MM.1S (cell line): ENCODE results near the gene AP3B1.

Experiments used
- DNase-seq: peaks from one replicate; pipeline ENCODE4 v3.0.0-alpha.2; 2015
- H2AFZ ChIP-seq: fragments of 300-600 bp; sonication (generic); 2 replicates; pipeline ENCODE4 v1.6.0; 2016; ENCODE audit warnings: antibody characterized with exemption, low read length
- H3F3A ChIP-seq: fragments of 300-600 bp; sonication (generic); 2 replicates; pipeline ENCODE4 v1.6.1; 2016; ENCODE audit warnings: mild to moderate bottlenecking, antibody characterized with exemption, low read length, moderate library complexity, mixed read lengths; ENCODE audit not compliant: insufficient read depth
- H3K27ac ChIP-seq: fragments of 300-600 bp; sonication (generic); 2 replicates; pipeline ENCODE4 v1.5.1; 2016; ENCODE audit warnings: mild to moderate bottlenecking, low read length
- H3K27me3 ChIP-seq: fragments of 300-600 bp; sonication (generic); replicated peaks from 2 replicates; pipeline ENCODE4 v1.6.0; 2016; ENCODE audit warnings: low read length; ENCODE audit not compliant: insufficient read depth
- H3K36me3 ChIP-seq: fragments of 300-600 bp; sonication (generic); replicated peaks from 2 replicates; pipeline ENCODE4 v1.6.1; 2016; ENCODE audit warnings: mild to moderate bottlenecking, low read length, mixed read lengths; ENCODE audit not compliant: insufficient read depth
- H3K4me1 ChIP-seq: fragments of 300-600 bp; sonication (generic); 2 replicates; pipeline ENCODE4 v1.6.1; 2016; ENCODE audit warnings: low read length, mixed read lengths
- H3K4me2 ChIP-seq: fragments of 300-600 bp; sonication (generic); 2 replicates; pipeline ENCODE4 v1.6.0; 2016; ENCODE audit warnings: low read depth, low read length
- H3K4me3 ChIP-seq: fragments of 300-600 bp; sonication (generic); 2 replicates; pipeline ENCODE4 v1.5.1; 2016; ENCODE audit warnings: low read length, mixed read lengths
- H3K79me2 ChIP-seq: fragments of 300-600 bp; sonication (generic); 2 replicates; pipeline ENCODE4 v1.6.1; 2016; ENCODE audit warnings: mixed run types, low read length, mixed read lengths
- H3K9ac ChIP-seq: fragments of 300-600 bp; sonication (generic); 2 replicates; pipeline ENCODE4 v1.6.1; 2016; ENCODE audit warnings: low read length, mixed read lengths
- H3K9me2 ChIP-seq: fragments of 300-600 bp; sonication (generic); replicated peaks from 2 replicates; pipeline ENCODE4 v1.6.1; 2016; ENCODE audit warnings: mild to moderate bottlenecking, low read length, mixed read lengths; ENCODE audit not compliant: insufficient read depth
- H3K9me3 ChIP-seq: fragments of 300-600 bp; sonication (generic); replicated peaks from 2 replicates; pipeline ENCODE4 v1.6.1; 2016; ENCODE audit warnings: mild to moderate bottlenecking, low read length, mixed read lengths; ENCODE audit not compliant: insufficient read depth
- H4K20me1 ChIP-seq: fragments of 300-600 bp; sonication (generic); 2 replicates; pipeline ENCODE4 v1.6.1; 2016; ENCODE audit warnings: mild to moderate bottlenecking, low read length, moderate library complexity, mixed read lengths; ENCODE audit not compliant: insufficient read depth
- CTCF ChIP-seq: fragments of 300-600 bp; sonication (generic); IDR thresholded peaks from 2 replicates; pipeline ENCODE4 v1.5.1; 2016; ENCODE audit warnings: antibody characterized with exemption, low read length, mixed read lengths
- EZH2 ChIP-seq: fragments of 300-600 bp; sonication (generic); optimal IDR thresholded peaks from 2 replicates; pipeline ENCODE3; 2017; ENCODE audit warnings: low read depth, mild to moderate bottlenecking, antibody characterized with exemption, low read length, mixed read lengths
- EZH2phosphoT487 ChIP-seq: fragments of 300-600 bp; sonication (generic); IDR thresholded peaks from 2 replicates; pipeline ENCODE4 v1.6.1; 2018; ENCODE audit warnings: antibody characterized with exemption, low read length

Gene AP3B1

GRCh38 chr5:78260771-78261170 is 33.7 kb downstream of the AP3B1 start:
- Histone ChIP-seq H3K36me3 (no peaks in the 10 kb centered on the region), H3K79me2 (no peaks in the 10 kb centered on the region)

GRCh38 chr5:78253201-78253600 is 41.3 kb downstream of the AP3B1 start:
- Histone ChIP-seq H3K9me3 (no peaks in the 10 kb centered on the region; the same call in 1 of the 2 replicates), H3K4me2 (no peak overlapping the region), H3K36me3 (no peaks in the 10 kb centered on the region), H3K79me2 (peaks cover 3% of the 10 kb centered on the region; the same call in 1 of the 2 replicates), H2AFZ (no peak overlapping the region), H3K27ac (no peak overlapping the region), H3F3A (no peaks in the 10 kb centered on the region), H4K20me1 (no peaks in the 10 kb centered on the region), H3K27me3 (no peaks in the 10 kb centered on the region), H3K9ac (no peak overlapping the region), H3K4me1 (no peaks in the 10 kb centered on the region), H3K9me2 (no peaks in the 10 kb centered on the region), H3K4me3 (no peak overlapping the region)
- TF ChIP-seq EZH2phosphoT487 (no peak), CTCF (no peak), EZH2 (no peak)
- no peak for DNase-seq

More at GRCh38 chr5:78260771-78261170, 33.7 kb downstream of the AP3B1 start:
- TF ChIP-seq CTCF (no peak), EZH2phosphoT487 (no peak), EZH2 (no peak)
- no peak overlapping the region for H3K27ac ChIP-seq
- H3F3A ChIP-seq = no peaks in the 10 kb centered on the region
- H3K27me3 ChIP-seq = no peaks in the 10 kb centered on the region
- H3K9me2 ChIP-seq = no peaks in the 10 kb centered on the region
- no peak overlapping the region for H2AFZ ChIP-seq
- H3K9me3 ChIP-seq = no peaks in the 10 kb centered on the region; the same call in 1 of the 2 replicates
- H4K20me1 ChIP-seq = no peaks in the 10 kb centered on the region
- H3K9ac ChIP-seq = no peak overlapping the region
- no peaks in the 10 kb centered on the region for H3K4me1 ChIP-seq
- no peak overlapping the region for H3K4me3 ChIP-seq
- DNase-seq = no peak
- H3K4me2 ChIP-seq = no peak overlapping the region

- Histone ChIP-seq H3K4me3 (no peak overlapping the region), H4K20me1 (no peaks in the 10 kb centered on the region), H3K27me3 (no peaks in the 10 kb centered on the region), H2AFZ (no peak overlapping the region), H3K36me3 (no peaks in the 10 kb centered on the region), H3K79me2 (peaks cover 3% of the 10 kb centered on the region; the same call in 1 of the 2 replicates), H3K9ac (no peak overlapping the region), H3K27ac (no peak overlapping the region), H3K9me2 (no peaks in the 10 kb centered on the region), H3K4me1 (no peaks in the 10 kb centered on the region), H3F3A (no peaks in the 10 kb centered on the region), H3K4me2 (no peak overlapping the region), H3K9me3 (no peaks in the 10 kb centered on the region; the same call in 1 of the 2 replicates)
- TF ChIP-seq CTCF (no peak), EZH2 (no peak), EZH2phosphoT487 (no peak)
- no peak for DNase-seq
Measured at GRCh38 chr5:78252715-78253114, 41.8 kb downstream of the AP3B1 start.
